ENCODE results near the gene LAMB3.

The LAMB3 gene

DNA sequence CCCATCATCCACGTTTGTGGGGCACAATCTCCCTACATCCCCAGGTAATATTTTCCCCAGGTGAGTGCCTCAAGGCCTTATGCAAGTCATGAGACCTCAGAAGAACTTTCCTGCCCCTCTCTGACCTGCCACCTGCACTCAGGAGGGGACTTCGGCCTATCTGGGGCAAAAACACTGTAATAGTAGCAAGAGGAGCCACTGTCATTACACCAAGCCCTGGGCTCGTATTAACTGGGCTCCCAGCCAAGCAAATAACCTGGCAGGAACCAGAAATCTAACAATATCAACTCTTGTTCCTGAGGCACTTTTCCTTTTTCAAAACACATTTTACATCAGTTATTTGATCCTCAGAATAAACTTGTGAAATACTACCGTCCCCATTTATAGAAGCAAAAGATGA is 30.9 kb downstream of the LAMB3 start:
- TF ChIP-seq, protein P1, sequence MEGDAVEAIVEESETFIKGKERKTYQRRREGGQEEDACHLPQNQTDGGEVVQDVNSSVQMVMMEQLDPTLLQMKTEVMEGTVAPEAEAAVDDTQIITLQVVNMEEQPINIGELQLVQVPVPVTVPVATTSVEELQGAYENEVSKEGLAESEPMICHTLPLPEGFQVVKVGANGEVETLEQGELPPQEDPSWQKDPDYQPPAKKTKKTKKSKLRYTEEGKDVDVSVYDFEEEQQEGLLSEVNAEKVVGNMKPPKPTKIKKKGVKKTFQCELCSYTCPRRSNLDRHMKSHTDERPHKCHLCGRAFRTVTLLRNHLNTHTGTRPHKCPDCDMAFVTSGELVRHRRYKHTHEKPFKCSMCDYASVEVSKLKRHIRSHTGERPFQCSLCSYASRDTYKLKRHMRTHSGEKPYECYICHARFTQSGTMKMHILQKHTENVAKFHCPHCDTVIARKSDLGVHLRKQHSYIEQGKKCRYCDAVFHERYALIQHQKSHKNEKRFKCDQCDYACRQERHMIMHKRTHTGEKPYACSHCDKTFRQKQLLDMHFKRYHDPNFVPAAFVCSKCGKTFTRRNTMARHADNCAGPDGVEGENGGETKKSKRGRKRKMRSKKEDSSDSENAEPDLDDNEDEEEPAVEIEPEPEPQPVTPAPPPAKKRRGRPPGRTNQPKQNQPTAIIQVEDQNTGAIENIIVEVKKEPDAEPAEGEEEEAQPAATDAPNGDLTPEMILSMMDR (conservative IDR thresholded peaks at IDR 0.05; ENCODE audit: low read length), result no peak
- no peak overlapping the region for H3K4me3 ChIP-seq (ENCODE audit: low read length)
- DNase-seq (ENCODE audit: low read depth), result no peak

DNA sequence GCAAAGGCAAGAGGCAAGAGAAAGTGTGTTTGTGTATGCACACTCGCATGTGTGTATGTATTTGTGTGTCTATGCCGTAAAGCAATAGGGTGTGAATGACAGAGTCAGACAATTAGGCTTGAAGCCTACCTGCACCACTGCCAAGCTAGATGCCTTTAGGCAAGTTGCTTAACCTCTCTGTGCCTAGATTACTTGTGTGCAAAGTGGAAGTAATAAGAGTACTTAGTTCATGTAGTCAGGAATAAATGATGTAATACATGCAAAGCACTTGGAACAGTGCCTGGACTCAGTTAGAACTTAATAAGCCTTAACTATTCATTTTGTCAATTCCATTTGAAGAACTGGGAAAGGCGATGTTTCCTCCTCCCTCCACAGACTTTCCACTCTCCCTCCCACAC is 31.7 kb downstream of the LAMB3 start:
- DNase-seq (ENCODE audit: low read depth), result peak; percentile 31
- H3K4me3 ChIP-seq (ENCODE audit: low read length), result no peak overlapping the region
- TF ChIP-seq, protein P1 (conservative IDR thresholded peaks at IDR 0.05; ENCODE audit: low read length), result no peak

DNA sequence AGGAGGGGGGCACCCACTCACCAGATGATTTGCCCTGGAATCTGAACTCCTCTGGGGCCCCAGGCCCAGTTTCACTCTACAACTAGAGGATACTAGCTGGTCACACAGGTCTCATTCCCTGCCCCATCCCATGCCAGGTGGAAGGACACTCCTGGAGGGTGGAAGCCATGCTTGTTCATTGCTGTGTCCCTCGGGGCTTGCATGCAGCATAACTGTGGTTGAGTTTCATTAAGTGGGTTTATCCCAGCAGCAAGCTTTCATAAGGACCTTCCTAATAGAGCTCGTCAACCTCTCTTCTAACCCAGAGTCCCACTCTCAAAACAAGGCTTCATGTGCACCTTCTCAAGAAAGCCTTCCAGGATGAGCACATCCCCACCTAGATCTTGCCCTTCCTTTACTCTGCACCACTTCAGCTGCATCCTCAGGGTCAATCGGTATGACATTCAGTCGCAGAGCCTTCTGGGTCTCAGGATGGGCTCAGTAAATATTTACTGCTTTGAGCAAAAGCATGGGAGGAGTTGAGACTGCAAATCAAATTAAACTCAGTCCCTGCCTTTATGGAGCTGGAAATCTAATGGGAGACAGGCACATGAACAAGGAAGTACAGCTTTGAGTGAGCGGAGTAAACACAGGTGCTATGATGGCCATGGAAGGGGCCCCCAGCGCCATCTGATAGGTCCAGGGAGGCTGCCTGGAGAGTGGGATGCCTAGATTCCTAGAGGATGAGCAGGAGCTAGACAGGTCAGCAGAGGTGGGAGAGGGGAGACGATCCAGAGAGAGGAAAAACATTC is 32.3 kb downstream of the LAMB3 start:
- TF ChIP-seq, protein P1 (conservative IDR thresholded peaks at IDR 0.05; ENCODE audit: low read length), result no peak
- no peak for DNase-seq (ENCODE audit: low read depth)
- H3K4me3 ChIP-seq (ENCODE audit: low read length), result no peak overlapping the region

DNA sequence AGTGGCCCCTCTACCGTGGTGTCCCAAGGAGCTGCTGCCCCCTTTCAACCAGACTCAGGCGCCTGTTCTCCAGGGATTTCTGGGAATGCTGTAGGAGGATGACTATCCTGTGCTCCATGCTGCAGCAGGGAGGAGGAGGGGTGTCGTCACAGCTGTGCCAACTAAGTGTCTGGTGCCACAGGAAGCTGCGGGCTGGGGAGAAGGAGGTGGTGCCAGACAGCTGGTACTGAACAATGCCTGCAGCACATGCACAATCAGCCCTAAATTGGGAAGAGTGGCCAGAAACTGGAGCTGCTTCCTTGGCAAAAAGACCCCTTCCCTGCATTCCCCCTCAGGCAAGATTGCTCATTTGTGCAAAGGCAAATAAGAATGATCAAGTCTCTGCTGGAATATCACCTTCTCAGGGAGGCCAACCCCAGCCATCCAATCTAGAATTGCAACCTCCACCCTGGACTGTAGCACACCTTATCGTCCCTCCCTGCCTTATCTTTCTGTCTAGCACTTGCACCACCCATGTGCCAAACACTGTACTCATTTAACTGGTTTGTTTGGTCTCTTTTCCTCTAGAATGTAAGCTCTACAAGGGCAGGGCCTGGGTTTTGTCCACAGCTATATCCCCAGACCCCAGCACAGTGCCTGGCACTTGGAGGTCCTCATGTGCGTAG is 33.3 kb downstream of the LAMB3 start:
- DNase-seq (ENCODE audit: low read depth), result peak; percentile 28
- H3K4me3 ChIP-seq (ENCODE audit: low read length), result no peak overlapping the region
- TF ChIP-seq, protein P1 (conservative IDR thresholded peaks at IDR 0.05; ENCODE audit: low read length), result no peak

DNA sequence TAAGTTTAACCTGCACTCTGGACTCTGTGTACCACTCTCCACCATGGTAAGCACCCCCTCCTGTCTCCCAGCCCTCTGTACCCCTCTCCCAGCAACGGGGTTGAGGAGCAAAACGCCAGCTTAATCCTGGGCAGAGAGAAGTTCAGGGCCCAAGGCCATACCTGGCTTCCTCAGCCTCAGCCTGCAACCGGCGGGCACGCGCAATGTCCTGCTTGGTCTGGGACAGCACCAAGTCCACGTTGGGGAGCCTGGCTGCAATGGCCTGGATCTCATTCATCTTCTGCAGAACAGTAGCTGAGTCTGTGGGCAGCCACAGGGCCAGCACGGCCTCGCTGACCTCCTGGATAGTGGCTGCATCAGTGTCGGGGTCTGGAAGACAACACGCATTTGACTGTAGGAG is 33.9 kb downstream of the LAMB3 start:
- DNase-seq (ENCODE audit: low read depth), result no peak
- TF ChIP-seq, protein P1 (conservative IDR thresholded peaks at IDR 0.05; ENCODE audit: low read length), result no peak

DNA sequence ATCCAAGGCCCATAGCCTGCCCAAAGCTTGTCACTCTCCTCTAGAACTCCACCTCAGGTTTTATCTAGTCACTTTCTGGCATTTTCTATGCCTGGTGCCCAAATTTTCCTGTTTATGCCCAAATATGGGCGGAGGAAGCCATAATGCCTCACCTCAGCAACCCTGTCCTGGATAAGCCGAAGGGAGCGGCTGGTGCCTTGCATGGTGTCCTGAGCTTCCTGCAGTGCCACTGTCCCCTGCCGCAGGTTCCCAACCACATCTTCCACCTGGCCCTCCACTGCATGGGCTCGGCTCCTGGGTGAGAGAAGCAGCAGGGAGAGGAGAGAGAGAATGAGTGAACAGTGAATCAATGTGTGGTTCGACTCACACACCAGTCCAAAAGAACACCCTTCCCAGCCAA is 34.5 kb downstream of the LAMB3 start:
- TF ChIP-seq, protein P1 (conservative IDR thresholded peaks at IDR 0.05; ENCODE audit: low read length), result no peak
- no peak for DNase-seq (ENCODE audit: low read depth)
- H3K4me3 ChIP-seq (ENCODE audit: low read length), result no peak overlapping the region

More for the DNA sequence above, 33.9 kb downstream of the LAMB3 start:
- H3K4me3 ChIP-seq (ENCODE audit: low read length), result no peak overlapping the region

Data from AG10803 (cell line).